ENCODE data around the gene FAM83G. TPM values are rescaled to one million over a fixed set of nuclear protein-coding genes. Genes with fewer than 3 reads are reported as not detected.

FAM83G gene
- total RNA-seq, 1 donor from 2014 or later, result 5.8 TPM

DNA sequence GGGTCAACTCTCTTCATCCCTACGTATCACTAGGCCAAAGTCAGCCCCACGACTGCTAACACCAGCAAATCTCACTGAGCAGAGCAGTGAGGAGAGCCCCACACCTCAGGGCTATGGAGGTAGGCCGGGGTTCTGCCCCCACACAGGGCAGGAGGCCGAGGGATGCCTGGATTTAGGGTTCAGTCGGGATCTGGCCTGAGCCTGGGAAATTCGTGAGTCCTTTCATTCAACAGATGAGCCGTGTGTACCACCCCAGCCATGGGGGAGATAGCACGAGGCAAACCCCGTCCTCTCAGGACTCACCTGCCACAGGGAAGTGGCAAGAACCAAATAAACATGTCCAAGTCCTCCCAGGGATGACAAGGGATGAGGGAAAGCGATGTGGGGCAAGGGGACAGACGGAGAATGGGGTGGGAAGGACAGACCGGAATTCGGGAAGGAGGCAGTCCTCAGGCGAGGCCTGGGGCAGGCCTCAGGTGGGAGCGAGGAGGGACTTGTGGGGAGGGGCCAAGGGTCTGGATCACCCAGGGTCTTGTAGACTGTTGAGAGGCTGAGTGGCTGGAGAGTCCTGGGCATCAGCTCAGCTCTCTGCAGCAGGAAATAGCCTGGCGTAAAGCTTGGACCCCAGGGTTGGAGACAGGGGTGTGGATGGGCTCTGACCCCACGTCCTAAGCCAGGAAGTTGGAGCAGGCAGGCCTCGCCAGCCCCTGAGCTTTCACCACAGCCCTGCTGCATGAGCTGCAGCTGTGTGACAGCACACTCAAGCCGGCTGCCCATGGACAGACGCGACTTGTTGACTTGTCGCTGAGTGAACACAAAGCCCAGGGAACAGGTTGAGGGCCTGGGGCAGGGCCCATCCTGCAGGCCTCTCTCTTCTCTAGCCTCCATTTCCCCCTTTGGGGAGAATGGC is 7.9 kb upstream of the FAM83G start:
- Histone ChIP-seq H3K36me3 (no peaks in the 10 kb centered on the region), H3K27me3 (ENCODE audit: low read depth) (no peaks in the 10 kb centered on the region), H3K4me3 (no peak overlapping the region), H3K27ac (no peak overlapping the region), H3K9me3 (no peaks in the 10 kb centered on the region), H3K4me1 (no peaks in the 10 kb centered on the region)
- intact Hi-C loops (cut with DNase I), result no loop called here
- ATAC-seq, result no peak
- DNase-seq, result peak; percentile 22
- TF ChIP-seq, protein P1, sequence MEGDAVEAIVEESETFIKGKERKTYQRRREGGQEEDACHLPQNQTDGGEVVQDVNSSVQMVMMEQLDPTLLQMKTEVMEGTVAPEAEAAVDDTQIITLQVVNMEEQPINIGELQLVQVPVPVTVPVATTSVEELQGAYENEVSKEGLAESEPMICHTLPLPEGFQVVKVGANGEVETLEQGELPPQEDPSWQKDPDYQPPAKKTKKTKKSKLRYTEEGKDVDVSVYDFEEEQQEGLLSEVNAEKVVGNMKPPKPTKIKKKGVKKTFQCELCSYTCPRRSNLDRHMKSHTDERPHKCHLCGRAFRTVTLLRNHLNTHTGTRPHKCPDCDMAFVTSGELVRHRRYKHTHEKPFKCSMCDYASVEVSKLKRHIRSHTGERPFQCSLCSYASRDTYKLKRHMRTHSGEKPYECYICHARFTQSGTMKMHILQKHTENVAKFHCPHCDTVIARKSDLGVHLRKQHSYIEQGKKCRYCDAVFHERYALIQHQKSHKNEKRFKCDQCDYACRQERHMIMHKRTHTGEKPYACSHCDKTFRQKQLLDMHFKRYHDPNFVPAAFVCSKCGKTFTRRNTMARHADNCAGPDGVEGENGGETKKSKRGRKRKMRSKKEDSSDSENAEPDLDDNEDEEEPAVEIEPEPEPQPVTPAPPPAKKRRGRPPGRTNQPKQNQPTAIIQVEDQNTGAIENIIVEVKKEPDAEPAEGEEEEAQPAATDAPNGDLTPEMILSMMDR (IDR thresholded peaks at IDR 0.05), result no peak

DNA sequence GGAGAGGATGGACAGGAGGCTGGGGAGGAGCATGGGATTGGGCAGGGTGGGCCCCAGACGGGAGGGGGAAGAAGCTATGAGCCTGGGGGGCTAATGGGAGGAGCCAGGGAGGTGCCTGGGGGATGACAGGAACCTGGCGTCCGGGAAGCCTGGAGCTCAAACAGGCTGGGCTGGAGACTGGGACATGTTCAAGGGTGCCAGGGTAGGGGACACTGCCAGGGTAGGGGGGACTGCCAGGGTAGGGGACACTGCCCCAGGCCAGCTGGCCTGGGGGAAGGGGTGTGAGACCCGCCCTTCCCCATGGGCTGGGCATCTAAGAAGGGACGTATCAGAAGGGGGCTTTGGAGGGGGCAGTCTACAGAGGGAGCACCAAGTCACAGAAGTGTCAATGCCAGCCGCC is 7.0 kb upstream of the FAM83G start:
- H3K36me3 ChIP-seq, result no peaks in the 10 kb centered on the region
- no peaks in the 10 kb centered on the region for H3K27me3 ChIP-seq (ENCODE audit: low read depth)
- intact Hi-C loops (cut with DNase I), result no loop called here
- TF ChIP-seq, protein P1 (IDR thresholded peaks at IDR 0.05), result no peak
- H3K4me3 ChIP-seq, result no peak overlapping the region
- H3K27ac ChIP-seq, result no peak overlapping the region
- no peak for ATAC-seq
- H3K9me3 ChIP-seq, result no peaks in the 10 kb centered on the region
- no peaks in the 10 kb centered on the region for H3K4me1 ChIP-seq
- DNase-seq, result peak; percentile 21

DNA sequence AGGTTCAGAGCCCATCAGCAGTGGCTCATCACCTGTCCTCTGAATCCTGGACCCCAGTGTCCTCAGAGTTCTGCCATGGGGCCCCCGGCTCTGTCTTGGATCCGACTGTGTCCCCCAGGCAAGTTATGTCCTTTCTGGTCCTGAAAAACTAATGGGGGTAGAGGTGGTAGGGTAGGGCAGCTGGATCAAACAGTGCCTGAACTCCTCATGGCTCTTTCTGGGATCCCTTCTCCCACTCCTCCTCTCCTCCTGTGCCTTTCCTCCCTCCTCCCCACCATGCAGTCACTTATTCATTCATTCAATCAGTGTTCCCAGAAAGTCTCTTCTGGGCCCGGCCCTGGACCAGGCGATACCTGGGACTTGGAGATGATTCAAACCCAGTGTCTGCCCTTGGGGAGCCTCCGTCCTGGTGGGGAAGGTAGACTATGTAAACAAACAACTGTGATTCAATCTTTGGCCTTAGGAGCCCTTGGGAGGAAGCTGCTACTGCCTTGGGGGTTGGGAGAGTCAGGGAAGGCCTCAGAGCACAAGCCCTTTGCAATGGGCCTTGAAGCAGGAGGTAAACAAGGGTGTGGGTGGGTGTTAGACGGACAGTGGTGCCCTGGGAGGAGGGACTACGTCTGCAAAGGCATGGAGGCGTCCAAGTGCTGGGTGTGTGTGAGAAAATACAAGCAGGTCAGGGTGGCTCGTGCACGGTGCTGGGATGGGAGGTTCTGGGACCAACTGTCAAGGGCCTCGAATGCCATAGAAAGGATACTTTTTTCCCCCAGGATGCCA is 6.4 kb upstream of the FAM83G start:
- intact Hi-C loops (cut with DNase I), result no loop called here
- Histone ChIP-seq H3K4me3 (no peak overlapping the region), H3K9me3 (no peaks in the 10 kb centered on the region), H3K27ac (no peak overlapping the region), H3K36me3 (no peaks in the 10 kb centered on the region), H3K27me3 (ENCODE audit: low read depth) (no peaks in the 10 kb centered on the region), H3K4me1 (no peaks in the 10 kb centered on the region)
- peak; percentile 32 for DNase-seq
- TF ChIP-seq, protein P1 (IDR thresholded peaks at IDR 0.05), result no peak
- peak; percentile 13 to 32 for ATAC-seq

DNA sequence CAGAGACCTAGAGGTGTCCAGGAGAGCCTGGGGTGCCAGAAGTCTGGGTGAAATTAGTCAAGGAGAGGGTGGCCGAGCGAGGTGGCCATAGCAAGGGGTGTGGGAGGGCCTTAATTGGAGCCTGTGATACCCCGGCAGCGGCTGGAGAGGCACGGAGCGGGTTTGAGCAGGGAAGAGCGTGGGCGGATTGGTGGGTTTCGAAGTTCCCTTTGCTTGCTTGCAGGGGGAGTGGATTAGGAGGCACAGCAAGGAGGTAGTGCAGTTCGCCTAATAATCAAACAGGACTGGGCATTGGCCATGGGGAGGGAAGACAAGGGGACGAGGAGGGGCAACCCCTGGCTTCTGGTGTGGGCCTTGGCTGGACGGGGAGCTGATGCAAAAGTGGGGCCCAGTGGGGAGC is 5.4 kb upstream of the FAM83G start:
- TF ChIP-seq, protein P1 (IDR thresholded peaks at IDR 0.05), result no peak
- Histone ChIP-seq H3K4me3 (no peak overlapping the region), H3K9me3 (no peaks in the 10 kb centered on the region), H3K36me3 (no peaks in the 10 kb centered on the region), H3K27ac (no peak overlapping the region), H3K27me3 (ENCODE audit: low read depth) (no peaks in the 10 kb centered on the region), H3K4me1 (peaks cover 5% of the 10 kb centered on the region)
- ATAC-seq (no peak), DNase-seq (peak; percentile 32)
- intact Hi-C loops (cut with DNase I), result no loop called here

DNA sequence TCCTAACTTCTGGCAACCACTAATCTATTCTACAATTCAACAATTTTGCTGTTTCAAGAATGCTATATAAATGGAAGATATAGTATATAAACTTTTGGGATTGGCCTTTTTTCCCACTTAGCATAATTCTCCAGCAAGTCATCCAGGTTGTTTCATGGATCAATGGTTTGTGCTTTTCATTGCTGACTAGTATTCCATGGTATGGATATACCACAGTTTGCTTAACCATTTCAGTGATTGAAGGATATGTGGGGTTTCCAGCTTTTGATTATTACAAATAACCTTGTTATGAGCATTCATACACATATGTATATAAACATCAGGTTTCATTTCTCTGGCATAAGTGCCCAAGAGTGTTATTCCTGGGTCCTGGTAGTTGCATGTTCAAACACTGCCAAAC is 2.1 kb upstream of the FAM83G start:
- H3K27ac ChIP-seq, result no peak overlapping the region
- TF ChIP-seq, protein P1 (IDR thresholded peaks at IDR 0.05), result no peak
- intact Hi-C loops (cut with DNase I), result no loop called here

More for the DNA sequence above, 2.1 kb upstream of the FAM83G start:
- H3K4me1 ChIP-seq, result peaks cover 27% of the 10 kb centered on the region
- H3K9me3 ChIP-seq, result no peaks in the 10 kb centered on the region
- DNase-seq (no peak), ATAC-seq (no peak)
- no peak overlapping the region for H3K4me3 ChIP-seq
- no peaks in the 10 kb centered on the region for H3K36me3 ChIP-seq
- H3K27me3 ChIP-seq (ENCODE audit: low read depth), result no peaks in the 10 kb centered on the region

All from lower lobe of right lung (tissue), 2 donors.